Peyer's patch (tissue), 4 donors: Measurements from ENCODE around the gene SKOR1.

Experiments used
- POLR2A ChIP-seq, 2 donors: fragments of 450-650 bp; IDR thresholded peaks; one replicate each; pipeline ENCODE4 v1.5.1; 2017; ENCODE audit warnings: antibody characterized with exemption in 2 of 2, mild to moderate bottlenecking in 2 of 2, moderate library complexity in 2 of 2
- TF ChIP-seq, protein P1 (sequence below), 6 experiments: fragments of 450-650 bp in 4 of 6; fragments of 200-600 bp in 2 of 6; sonication (generic) in 1 of 6; IDR thresholded peaks; one replicate each; pipeline ENCODE4 v1.5.1; 2017 to 2019; ENCODE audit warnings: antibody characterized with exemption in 6 of 6, mild to moderate bottlenecking in 3 of 6, moderate library complexity in 1 of 6

GRCh38 chr15:67816668-67817067 is 8.6 kb upstream of the SKOR1 start:
- TF ChIP-seq, protein P1, sequence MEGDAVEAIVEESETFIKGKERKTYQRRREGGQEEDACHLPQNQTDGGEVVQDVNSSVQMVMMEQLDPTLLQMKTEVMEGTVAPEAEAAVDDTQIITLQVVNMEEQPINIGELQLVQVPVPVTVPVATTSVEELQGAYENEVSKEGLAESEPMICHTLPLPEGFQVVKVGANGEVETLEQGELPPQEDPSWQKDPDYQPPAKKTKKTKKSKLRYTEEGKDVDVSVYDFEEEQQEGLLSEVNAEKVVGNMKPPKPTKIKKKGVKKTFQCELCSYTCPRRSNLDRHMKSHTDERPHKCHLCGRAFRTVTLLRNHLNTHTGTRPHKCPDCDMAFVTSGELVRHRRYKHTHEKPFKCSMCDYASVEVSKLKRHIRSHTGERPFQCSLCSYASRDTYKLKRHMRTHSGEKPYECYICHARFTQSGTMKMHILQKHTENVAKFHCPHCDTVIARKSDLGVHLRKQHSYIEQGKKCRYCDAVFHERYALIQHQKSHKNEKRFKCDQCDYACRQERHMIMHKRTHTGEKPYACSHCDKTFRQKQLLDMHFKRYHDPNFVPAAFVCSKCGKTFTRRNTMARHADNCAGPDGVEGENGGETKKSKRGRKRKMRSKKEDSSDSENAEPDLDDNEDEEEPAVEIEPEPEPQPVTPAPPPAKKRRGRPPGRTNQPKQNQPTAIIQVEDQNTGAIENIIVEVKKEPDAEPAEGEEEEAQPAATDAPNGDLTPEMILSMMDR (IDR thresholded peaks at IDR 0.05) = no peak
- TF ChIP-seq POLR2A (IDR thresholded peaks at IDR 0.05) = no peak
